ENCODE data around the gene MICU2. TPM values are rescaled to one million over a fixed set of nuclear protein-coding genes. Genes with fewer than 3 reads are reported as not detected.

Gene MICU2
- total RNA-seq: 64.4 TPM
- long read RNA-seq, transcript MICU2-201 (12 exons, 1,920 nt): major isoform, 103 of 121 reads
- long read RNA-seq, partial matches to known transcripts: 4 of 121 reads
- long read RNA-seq, other reads (novel, unspliced or antisense): 14 of 121 reads

- intact Hi-C loops (cut with micrococcal nuclease): no loop called here
- DNase-seq: peak; percentile 95
- Histone ChIP-seq H3K27ac (replicated peaks) (peak within 1 kb of the TSS; percentile 98), H3K4me3 (peak within 1 kb of the TSS; percentile 90), H3K9me3 (replicated peaks) (no peaks in the 10 kb centered on the region), H3K36me3 (peaks cover 7% of the 10 kb centered on the region), H3K27me3 (ENCODE audit: low read depth) (peaks cover 14% of the 10 kb centered on the region), H3K4me1 (peaks cover 28% of the 10 kb centered on the region)
- TF ChIP-seq CTCF (IDR thresholded peaks at IDR 0.05; ENCODE audit: borderline replicate concordance): peak; percentile 40
Observed at GRCh38 chr13:21603531-21604448, at the start of gene MICU2. Gene MICU2 (minus strand): TSS chr13:21604170. CDS start chr13:21604148, 22 bp downstream.

GRCh38 chr13:21641629-21642028, 37.7 kb upstream of the MICU2 start:
- Histone ChIP-seq H3K27ac (replicated peaks) (no peak overlapping the region), H3K4me1 (no peaks in the 10 kb centered on the region), H3K27me3 (ENCODE audit: low read depth) (peaks cover 8% of the 10 kb centered on the region), H3K36me3 (no peaks in the 10 kb centered on the region), H3K9me3 (replicated peaks) (peaks cover 11% of the 10 kb centered on the region), H3K4me3 (no peak overlapping the region)
- no peak for DNase-seq
- no peak for TF ChIP-seq CTCF (IDR thresholded peaks at IDR 0.05; ENCODE audit: borderline replicate concordance)
- intact Hi-C loops (cut with micrococcal nuclease): no loop called here

DNA sequence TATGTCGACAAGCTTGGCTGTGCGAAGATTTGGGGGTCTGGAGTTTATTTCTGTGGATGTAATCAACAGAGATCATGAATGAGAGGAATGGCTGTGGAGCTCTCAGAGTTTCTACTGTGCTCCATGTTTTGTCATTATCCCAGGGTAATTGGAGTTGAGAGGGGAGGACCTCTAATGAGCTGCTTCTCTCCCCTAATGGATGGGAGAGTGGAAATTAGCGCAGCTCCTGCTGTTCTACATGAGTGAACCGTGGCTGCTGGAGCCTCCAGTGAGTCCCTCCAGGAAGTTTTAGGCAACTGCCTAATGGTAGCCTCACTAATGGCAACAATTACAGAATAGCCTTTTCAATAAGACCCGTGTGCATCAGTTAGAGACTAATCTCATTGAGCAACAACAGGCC, 35.6 kb upstream of the MICU2 start:
- intact Hi-C loops (cut with micrococcal nuclease): loop anchor here (5.0 kb wide), 1 partner anchor 1118 kb away; no protein-coding TSS in a partner anchor
- no peak for TF ChIP-seq CTCF (IDR thresholded peaks at IDR 0.05; ENCODE audit: borderline replicate concordance)
- peaks cover 11% of the 10 kb centered on the region for H3K9me3 ChIP-seq (replicated peaks)
- H3K27ac ChIP-seq (replicated peaks): no peak overlapping the region
- no peaks in the 10 kb centered on the region for H3K4me1 ChIP-seq
- H3K36me3 ChIP-seq: no peaks in the 10 kb centered on the region
- no peak overlapping the region for H3K4me3 ChIP-seq
- H3K27me3 ChIP-seq (ENCODE audit: low read depth): peaks cover 8% of the 10 kb centered on the region
- DNase-seq: no peak

- no peak for DNase-seq
- Histone ChIP-seq H3K4me3 (no peak overlapping the region), H3K4me1 (no peaks in the 10 kb centered on the region), H3K27me3 (ENCODE audit: low read depth) (peaks cover 8% of the 10 kb centered on the region), H3K9me3 (replicated peaks) (peaks cover 2% of the 10 kb centered on the region), H3K27ac (replicated peaks) (no peak overlapping the region), H3K36me3 (no peaks in the 10 kb centered on the region)
- intact Hi-C loops (cut with micrococcal nuclease): loop anchor here (5.0 kb wide), 1 partner anchor 1119 kb away; no protein-coding TSS in a partner anchor
- TF ChIP-seq CTCF (IDR thresholded peaks at IDR 0.05; ENCODE audit: borderline replicate concordance): peak; percentile 84
Observed at GRCh38 chr13:21638319-21639282, 34.6 kb upstream of the MICU2 start.

GRCh38 chr13:21637296-21637695, 33.3 kb upstream of the MICU2 start:
- no peaks in the 10 kb centered on the region for H3K36me3 ChIP-seq
- H3K4me1 ChIP-seq: no peaks in the 10 kb centered on the region
- H3K4me3 ChIP-seq: no peak overlapping the region
- TF ChIP-seq CTCF (IDR thresholded peaks at IDR 0.05; ENCODE audit: borderline replicate concordance): no peak
- no peaks in the 10 kb centered on the region for H3K9me3 ChIP-seq (replicated peaks)
- no peak overlapping the region for H3K27ac ChIP-seq (replicated peaks)
- H3K27me3 ChIP-seq (ENCODE audit: low read depth): peaks cover 8% of the 10 kb centered on the region
- no peak for DNase-seq
- intact Hi-C loops (cut with micrococcal nuclease): loop anchor here (5.0 kb wide), 1 partner anchor 1120 kb away; no protein-coding TSS in a partner anchor
